Erythroblast (primary cell): ENCODE measurements around the gene IL19.

Experiments
- GATA1 ChIP-seq: IDR thresholded peaks from 2 replicates; pipeline ENCODE4 v1.6.1; 2011; ENCODE audit warnings: low read depth, mild to moderate bottlenecking, control low read depth, low read length, moderate library complexity
- POLR2A ChIP-seq: IDR thresholded peaks from 2 replicates; pipeline ENCODE4 v1.6.1; 2011; ENCODE audit warnings: mild to moderate bottlenecking, low read length

DNA sequence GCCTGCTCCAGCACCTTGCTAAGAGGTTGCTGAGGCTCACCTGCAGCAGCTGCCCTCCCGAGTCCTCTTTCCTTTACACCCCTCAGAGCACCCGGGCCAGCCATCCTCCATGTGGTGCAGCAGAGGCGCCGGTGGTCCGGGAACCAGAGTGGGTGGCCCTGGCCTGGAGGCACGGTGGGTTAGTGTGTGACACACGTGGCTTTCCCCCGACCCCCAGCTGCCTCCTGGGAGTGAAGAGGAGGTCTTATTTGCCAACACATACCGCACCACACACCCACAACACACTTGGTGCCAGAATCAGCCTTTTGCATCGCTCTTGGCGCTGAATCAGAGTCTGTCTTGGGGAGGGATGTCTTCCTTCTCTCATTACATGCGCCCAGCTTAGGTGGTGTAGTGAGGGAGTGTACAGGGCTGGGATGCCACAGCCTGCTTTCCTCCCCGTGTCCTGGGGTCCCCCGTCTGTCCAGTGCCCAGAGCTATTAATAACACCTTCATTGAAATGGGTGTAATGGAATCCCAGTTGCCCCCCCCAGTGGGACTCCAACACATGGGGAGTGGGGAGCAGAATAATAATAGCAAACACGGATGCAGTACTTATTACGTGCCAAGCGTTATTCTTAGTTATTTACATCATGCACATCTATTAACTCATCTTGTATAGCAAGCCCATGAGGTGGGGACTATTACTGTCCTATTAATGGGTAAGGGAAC is 47.7 kb upstream of the IL19 start:
- TF ChIP-seq POLR2A (no peak), GATA1 (no peak)
